Cardiac septum (tissue), 1 donor: ENCODE data around the gene CD9. TPM values are rescaled to one million over a fixed set of nuclear protein-coding genes. Genes with fewer than 3 reads are reported as not detected.
A peak's percentile ranks its signal among the peaks of the same experiment; 100 is the strongest.

Experiments used
- DNase-seq: peaks from one replicate; pipeline ENCODE4 v3.0.0-alpha.2; 2020; ENCODE audit warnings: low spot score
- intact Hi-C: fragments of 100-400 bp; cut with DNase I; formaldehyde crosslinking; loops from one replicate; pipeline ENCODE4 v1.14.0; 2022
- total RNA-seq: library from RNA; stranded (reverse); fragmentation: NEBNext Ultra II Directional; extraction: Animal tissue kit (Norgen Biotek cat#: 25700); gene quantifications from one replicate; pipeline ENCODE4 v1.2.1, GENCODE V29; 2021
- donor health status: DM: no; HTN: no; CAD: no.

The CD9 gene
- total RNA-seq, 1 donor from 2014 or later: 70.2 TPM

DNA sequence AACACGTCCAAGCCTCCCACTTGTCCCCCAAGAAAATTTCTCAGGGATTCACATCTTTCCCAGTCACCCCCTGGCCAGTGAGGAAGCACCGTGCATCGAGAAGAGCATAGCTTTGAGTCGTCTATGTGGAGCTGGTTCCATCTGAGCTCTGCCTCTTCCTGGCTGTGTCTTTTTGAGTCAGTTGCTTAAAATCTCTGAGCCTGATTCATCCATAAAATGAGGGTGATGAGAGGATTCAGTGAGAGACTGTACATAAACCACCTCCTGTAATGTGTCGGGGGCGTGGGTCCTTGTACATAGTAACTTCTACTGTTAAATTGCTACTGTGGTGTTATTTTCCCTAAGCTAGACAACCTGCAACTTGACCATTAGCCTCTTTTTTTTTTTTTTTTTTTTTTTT is 13.8 kb downstream of the CD9 start:
- intact Hi-C loops: no loop called here
- DNase-seq: no peak

DNA sequence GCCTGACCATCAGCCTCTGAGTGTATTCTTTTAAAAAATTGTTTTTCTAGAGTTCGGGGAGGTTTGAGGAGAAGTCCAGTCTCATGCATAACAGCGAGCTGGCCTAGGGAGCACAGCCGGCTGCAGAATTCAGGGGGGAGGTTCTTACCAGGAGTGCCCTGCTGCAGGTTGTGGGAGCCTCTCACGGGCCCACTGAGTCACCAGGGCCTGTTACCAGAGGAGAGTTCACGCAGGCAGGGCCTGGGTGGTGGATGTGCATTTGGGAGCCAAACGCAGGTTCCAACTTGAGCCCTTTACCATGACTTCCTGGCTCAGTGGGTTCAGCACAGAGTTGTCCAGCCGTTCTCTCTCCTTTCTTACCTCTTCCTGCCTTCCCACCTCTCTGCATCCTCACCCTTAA is 14.4 kb downstream of the CD9 start:
- intact Hi-C loops: no loop called here
- DNase-seq: no peak

GRCh38 chr12:6215120-6215807 is 15.1 kb downstream of the CD9 start:
- intact Hi-C loops: no loop called here
- no peak for DNase-seq

GRCh38 chr12:6215932-6216494 is 15.8 kb downstream of the CD9 start:
- intact Hi-C loops: no loop called here

GRCh38 chr12:6216581-6216980 is 16.4 kb downstream of the CD9 start:
- no peak for DNase-seq
- intact Hi-C loops: no loop called here

More at GRCh38 chr12:6215932-6216494, 15.8 kb downstream of the CD9 start:
- DNase-seq: no peak

- intact Hi-C loops: no loop called here
- DNase-seq: no peak
Observed at GRCh38 chr12:6218347-6218925, 18.2 kb downstream of the CD9 start.

DNA sequence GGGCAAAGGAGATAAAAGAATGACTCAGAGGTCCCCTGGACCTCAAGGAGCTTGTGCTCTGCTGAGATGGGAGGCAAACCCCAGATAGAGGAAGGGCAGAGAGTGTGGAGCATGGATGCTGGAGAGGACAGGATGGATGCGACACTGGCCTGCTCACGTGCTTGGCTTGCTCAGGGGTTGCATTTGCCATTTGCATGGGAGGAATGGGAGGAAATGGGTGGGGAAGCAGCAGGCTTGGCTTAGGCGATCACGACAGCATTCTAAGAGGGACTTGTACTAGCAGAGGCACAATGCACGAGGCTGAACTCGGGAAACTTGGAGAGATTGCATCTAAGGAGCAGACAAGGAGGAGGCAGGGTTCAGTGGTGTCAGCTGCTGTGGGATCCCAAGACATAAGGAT is 19.8 kb downstream of the CD9 start:
- no peak for DNase-seq
- intact Hi-C loops: no loop called here

GRCh38 chr12:6221146-6221545 is 20.9 kb downstream of the CD9 start:
- intact Hi-C loops: no loop called here
- no peak for DNase-seq

DNA sequence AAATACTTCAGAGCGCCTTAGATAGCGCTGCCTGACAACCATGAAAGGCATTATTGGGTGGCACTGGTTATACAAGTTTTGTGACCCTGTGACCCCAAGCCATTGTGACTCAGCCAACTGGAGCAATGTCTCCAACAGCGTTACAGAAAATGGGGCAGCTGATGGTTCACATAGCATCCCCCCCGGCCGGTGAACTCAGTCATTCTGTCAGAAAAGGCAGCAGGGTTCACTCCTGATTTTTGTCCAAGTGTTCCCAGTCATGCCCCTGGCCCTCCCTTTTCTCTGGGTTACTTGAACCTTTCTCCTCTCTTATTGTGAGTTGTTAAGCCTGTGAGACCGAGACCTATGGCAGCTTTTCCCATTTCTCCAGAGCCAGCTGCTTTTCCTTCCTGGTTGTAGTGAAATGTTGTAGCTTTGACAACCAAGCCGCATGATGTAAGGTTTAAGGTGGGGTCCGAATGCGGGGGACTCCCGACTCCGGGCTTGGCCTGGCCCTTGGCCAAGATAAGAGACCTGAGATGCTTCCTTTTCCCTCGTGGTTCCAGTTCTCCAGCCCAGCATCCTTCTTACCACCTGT is 22.0 kb downstream of the CD9 start:
- no peak for DNase-seq
- intact Hi-C loops: no loop called here

DNA sequence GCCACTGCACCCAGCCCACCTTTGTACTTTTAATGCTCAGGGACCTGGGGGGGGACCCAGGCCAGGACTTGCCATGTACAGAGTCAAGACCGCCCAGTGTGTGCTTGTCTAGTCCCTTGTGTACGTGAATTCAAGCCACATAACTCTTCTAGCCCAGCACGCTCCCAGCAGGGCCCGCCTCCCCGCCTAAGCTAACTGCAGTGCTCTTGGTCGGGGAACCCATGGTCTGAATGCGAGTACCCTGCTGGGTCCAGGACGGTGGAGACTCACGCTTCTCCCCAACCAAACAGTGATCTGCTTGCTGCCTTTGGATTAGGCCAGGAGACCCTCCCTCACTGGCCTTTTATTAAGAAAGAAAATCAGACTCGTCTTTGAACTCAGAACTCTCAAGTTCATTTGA is 23.3 kb downstream of the CD9 start:
- intact Hi-C loops: no loop called here
- DNase-seq: no peak

DNA sequence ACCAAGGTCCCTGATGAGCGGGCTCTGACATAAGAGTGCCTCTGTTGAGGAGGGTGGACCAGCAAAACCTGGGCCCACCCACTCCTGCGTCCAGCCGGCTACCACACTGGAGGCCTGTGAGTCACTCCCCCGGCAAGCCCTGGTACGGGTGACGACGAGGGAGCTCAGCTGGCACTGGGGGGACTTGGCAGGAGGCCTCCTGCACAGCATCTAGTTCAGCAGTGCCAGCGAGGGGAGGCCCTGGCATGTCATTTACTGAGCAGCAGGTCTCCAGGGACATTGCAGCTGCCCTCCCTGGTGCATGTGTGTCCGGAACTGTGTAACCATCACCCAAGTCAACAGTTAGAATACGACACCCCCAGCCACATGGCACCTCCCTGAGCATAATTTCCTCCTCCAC is 24.4 kb downstream of the CD9 start:
- no peak for DNase-seq
- intact Hi-C loops: loop anchor here (2.0 kb wide), 1 partner anchor 18 kb away; no protein-coding TSS in a partner anchor

- no peak for DNase-seq
Observed at GRCh38 chr12:6225630-6226001, 25.4 kb downstream of the CD9 start.

GRCh38 chr12:6226002-6226678 is 25.9 kb downstream of the CD9 start:
- intact Hi-C loops: loop anchor here (2.0 kb wide), 1 partner anchor 53 kb away; no protein-coding TSS in a partner anchor

More at GRCh38 chr12:6225630-6226001, 25.4 kb downstream of the CD9 start:
- intact Hi-C loops: loop anchor here (2.0 kb wide), 2 partner anchors 19 to 53 kb away; no protein-coding TSS in a partner anchor

GRCh38 chr12:6226679-6227051 is 26.5 kb downstream of the CD9 start:
- no peak for DNase-seq
- intact Hi-C loops: loop anchor here (2.0 kb wide), 1 partner anchor 52 kb away; no protein-coding TSS in a partner anchor

More at GRCh38 chr12:6226002-6226678, 25.9 kb downstream of the CD9 start:
- DNase-seq: peak; percentile 89

DNA sequence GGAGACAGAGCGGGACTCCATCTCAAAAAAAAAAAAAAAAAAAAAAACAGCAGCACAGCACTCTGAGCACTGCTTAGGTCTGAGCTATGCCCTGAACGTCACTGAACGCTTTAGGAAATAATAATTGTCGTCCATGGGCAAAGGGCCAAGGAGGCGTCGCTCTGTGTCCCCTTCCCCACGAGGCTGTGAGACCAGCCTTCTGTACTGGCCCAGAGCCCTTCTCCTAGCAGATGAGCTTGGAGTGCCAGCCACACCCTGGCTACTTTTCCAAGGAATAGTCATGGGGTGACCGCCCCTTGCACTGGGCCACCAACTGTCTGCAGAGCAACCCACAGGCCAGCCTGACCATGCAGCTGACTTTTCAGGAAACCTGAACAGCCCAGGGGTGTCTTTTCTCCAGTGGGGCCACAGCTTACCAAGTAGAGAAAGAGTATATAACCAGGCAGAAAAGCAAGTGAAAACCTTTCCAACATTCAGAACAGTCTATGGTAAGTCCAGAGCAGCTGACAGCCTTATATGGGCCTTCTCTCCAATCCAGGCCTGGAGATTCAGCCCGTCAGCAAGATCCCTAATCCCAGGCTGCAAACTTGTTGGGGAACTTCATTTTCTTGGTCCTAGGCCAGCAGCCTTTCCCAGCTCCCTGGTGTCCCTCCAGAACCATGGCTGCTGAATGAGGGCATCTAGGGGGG is 28.5 kb downstream of the CD9 start:
- no peak for DNase-seq
- intact Hi-C loops: no loop called here

- intact Hi-C loops: loop anchor here (5.0 kb wide), 1 partner anchor 32 kb away; no protein-coding TSS in a partner anchor
- DNase-seq: no peak
Observed at GRCh38 chr12:6229224-6230218, 29.3 kb downstream of the CD9 start.

DNA sequence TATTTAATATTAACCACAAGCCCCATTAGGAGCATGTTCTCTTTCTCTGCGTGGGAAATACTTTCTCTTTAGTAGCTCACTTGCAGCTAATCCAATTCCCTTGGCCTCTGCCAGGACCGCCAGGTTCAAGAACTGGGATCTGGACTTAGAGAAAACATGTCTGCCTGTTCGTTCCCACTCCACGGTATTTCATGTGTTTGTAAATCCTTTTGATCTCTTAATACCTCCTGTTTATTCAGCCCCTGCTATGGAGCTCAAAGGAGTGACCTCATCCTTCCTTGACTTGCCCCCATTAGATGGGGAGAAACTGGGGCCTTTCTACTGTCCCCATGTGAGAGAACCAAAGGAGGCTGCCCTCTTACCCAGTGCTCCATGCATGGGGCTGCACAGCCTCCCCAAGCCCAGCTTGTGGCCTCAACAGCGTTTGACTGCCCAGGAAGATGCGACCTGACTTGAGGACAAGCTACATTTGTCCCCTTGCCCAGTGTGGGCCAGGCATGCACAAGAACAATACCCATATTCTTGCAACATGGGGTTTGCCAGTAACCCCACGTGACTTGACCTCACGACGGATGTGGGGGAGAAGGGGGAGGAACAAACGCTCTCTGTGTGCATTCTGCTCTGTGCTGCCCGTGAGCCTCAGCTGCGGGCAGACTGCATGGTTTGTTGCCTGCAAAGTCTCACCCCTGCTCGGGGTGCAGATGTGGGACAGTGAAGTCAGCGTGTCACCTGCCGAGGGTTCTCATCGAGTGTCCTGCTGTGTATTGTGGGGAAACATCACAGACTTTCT is 30.3 kb downstream of the CD9 start:
- peak; percentile 89 for DNase-seq
- intact Hi-C loops: loop anchor here (5.0 kb wide), 1 partner anchor 33 kb away; no protein-coding TSS in a partner anchor
